Stimulated activated effector memory CD8-positive, alpha-beta T cell treated with anti-CD3 and anti-CD28 coated beads, Interleukin-12 subunit alpha, Interleukin-12 subunit beta, amount 100 ng/mL, for 72 hours (primary cell): Measurements from ENCODE around the gene ALG1L2.
A peak's percentile ranks its signal among the peaks of the same experiment; 100 is the strongest.
"Not testable (repeated sequence)": the region's sequence is repeated elsewhere in the genome, so short reads cannot be mapped to it uniquely, and the experiment has no call there.

Experiments
- ATAC-seq: fragments of 150-1000 bp; cut with Tn5 transposase; 2 replicates; pipeline ENCODE4 v1.10.0; 2021
- DNase-seq, 2 donors: peaks; one replicate each; pipeline ENCODE4 v3.0.0; 2021 to 2022; ENCODE audit warnings: low spot score in 2 of 2
- H3K27ac Mint-ChIP-seq: one replicate; pipeline ENCODE4 v1.8.0; 2022; ENCODE audit warnings: mild to moderate bottlenecking, mixed read lengths
- H3K36me3 Mint-ChIP-seq: one replicate; pipeline ENCODE4 v1.8.0; 2022; ENCODE audit warnings: mild to moderate bottlenecking, mixed read lengths
- H3K4me1 Mint-ChIP-seq: one replicate; pipeline ENCODE4 v1.8.0; 2022; ENCODE audit warnings: mixed read lengths
- H3K4me3 Mint-ChIP-seq: one replicate; pipeline ENCODE4 v1.8.0; 2022; ENCODE audit warnings: mild to moderate bottlenecking, mixed read lengths
- H3K9me3 Mint-ChIP-seq: one replicate; pipeline ENCODE4 v1.8.0; 2022; ENCODE audit warnings: mixed read lengths

Gene ALG1L2

DNA sequence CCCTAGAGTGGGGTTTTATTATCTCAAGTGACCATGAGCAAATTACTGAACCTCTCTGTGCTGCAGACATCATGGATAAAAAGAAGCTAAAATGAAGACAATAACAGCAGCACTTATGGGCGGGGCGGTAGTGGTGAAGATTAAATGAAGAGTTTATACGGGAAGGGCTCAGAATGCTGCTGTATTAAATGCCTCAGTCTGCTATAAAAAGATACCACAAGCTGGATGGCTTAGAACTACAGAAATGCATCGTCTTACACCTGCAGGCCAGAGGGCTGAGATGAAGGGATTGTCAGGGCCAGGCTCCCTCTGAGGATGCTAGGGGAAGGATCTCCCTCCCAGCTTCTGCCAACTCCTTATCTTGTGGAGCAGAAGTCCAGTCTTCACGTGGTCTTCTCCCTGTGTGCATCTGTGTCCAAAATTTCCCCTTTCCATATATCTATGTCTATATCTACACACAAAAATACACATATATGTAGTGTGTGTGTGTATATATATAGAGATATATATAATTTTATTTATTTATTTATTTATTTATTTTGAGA is 2.9 kb downstream of the ALG1L2 start:
- H3K9me3 Mint-ChIP-seq, result no peaks in the 10 kb centered on the region
- no peak overlapping the region for H3K27ac Mint-ChIP-seq
- no peak overlapping the region for H3K4me3 Mint-ChIP-seq
- ATAC-seq (no peak), DNase-seq (no peak)
- H3K36me3 Mint-ChIP-seq, result no peaks in the 10 kb centered on the region
- peaks cover 7% of the 10 kb centered on the region for H3K4me1 Mint-ChIP-seq

DNA sequence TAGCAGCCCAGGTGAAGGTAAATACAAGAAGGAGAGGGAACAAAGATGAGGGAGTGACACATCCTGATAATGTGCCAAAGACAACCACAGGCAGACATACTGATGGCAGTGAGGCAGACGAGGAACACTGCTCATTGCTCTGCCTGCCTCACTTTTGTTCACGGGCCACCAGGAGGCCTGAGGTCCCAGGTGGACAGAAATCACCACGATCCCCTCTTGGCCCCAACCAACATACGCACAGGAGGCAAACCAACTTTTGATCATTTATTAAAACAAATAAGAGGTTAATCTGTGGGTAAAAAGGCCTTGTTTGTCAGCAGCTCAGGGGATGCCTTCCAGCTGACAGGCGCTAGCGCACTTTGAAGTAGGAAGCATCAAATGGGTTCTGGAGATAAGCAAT is 4.2 kb downstream of the ALG1L2 start:
- ATAC-seq, result no peak
- no peaks in the 10 kb centered on the region for H3K36me3 Mint-ChIP-seq
- DNase-seq, result no peak
- H3K27ac Mint-ChIP-seq, result no peak overlapping the region
- H3K9me3 Mint-ChIP-seq, result no peaks in the 10 kb centered on the region
- peaks cover 7% of the 10 kb centered on the region for H3K4me1 Mint-ChIP-seq
- H3K4me3 Mint-ChIP-seq, result no peak overlapping the region

DNA sequence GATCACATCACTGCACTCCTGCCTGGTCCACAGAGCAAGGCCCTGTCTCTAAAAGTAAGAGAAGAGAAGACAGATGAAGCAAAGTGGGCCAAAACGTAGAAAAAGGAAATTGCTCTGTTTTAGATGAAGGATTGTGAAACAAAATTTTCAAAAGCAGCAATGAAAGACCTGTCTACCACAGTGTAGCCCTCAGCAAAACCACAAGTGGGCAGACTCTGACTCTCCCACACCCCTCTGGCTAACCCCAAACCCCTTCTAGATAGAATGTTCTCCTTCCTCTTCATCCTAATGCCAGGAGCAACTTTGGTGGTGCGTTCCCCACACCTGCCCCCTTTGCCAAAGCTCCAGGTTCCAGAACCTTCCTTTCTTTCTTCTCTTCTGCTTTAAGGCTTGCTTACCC is 5.0 kb downstream of the ALG1L2 start:
- H3K27ac Mint-ChIP-seq, H3K36me3 Mint-ChIP-seq, H3K4me1 Mint-ChIP-seq: not testable (repeated sequence)

DNA sequence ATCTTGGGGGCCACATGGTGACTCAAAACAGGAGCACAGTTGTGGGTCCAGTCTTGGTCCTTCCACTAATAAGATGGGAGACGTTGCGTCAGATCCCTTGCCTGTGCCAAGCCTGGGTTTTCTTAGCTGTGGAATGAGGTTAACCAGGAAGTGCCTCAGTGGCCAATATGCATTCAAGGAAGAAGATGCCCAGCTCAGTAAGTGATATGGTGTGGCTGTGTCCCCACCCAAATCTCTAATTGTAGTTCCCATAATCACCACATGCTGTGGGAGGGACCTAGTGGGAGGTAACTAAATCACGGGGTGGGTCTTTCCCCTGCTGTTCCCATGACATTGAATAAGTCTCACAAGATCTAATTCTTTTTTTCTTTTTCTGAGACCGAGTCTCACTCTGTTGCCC is 6.4 kb downstream of the ALG1L2 start:
- Mint-ChIP-seq H3K27ac (no peak overlapping the region), H3K4me3 (no peak overlapping the region), H3K4me1 (peaks cover 7% of the 10 kb centered on the region), H3K36me3 (no peaks in the 10 kb centered on the region), H3K9me3 (no peaks in the 10 kb centered on the region)
- DNase-seq, result no peak
- no peak for ATAC-seq

More for the DNA sequence above, 5.0 kb downstream of the ALG1L2 start:
- H3K9me3 Mint-ChIP-seq, H3K4me3 Mint-ChIP-seq, ATAC-seq, DNase-seq: not testable (repeated sequence)

DNA sequence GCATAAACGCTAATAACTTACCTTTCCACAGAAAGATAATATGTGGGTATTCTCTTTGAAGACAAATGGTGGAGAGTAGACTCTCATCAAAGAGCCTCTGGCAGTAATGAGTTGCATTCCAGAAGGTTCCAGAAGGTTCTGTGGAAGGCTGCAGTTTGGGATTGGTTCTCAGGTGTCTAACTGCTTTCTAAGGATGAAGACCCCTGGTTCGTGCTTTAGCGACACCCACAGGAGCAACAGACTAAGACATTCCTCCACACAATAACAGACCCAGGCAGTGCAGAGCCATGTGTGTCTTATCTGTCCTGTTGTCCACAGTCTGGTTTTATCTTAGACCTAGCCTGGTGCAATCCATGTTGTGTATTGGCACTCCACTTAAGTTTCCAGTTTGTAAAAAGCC is 9.1 kb downstream of the ALG1L2 start:
- not testable (repeated sequence) for H3K9me3 Mint-ChIP-seq, DNase-seq, H3K27ac Mint-ChIP-seq, ATAC-seq, H3K36me3 Mint-ChIP-seq, H3K4me3 Mint-ChIP-seq
- peaks cover 30% of the 10 kb centered on the region for H3K4me1 Mint-ChIP-seq

DNA sequence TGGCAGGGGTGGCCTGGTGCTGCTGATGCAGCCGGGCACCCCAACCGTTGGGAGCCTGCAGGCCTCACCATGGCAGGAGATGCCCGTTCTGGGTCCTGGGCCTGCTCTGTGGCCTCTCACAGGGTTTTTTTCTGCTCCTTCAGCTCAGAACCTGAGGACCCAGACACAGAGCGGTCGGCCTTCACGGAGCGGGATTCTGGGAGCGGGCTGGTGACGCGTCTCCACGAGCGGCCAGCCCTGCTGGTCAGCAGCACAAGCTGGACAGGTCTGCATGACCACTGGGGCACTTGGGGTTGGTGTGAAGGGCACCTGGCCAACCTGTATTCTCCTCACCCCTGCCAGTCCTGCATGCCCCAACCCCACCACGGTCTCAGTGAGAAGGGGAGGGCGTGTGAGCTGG is 10.3 kb downstream of the ALG1L2 start:
- H3K4me1 Mint-ChIP-seq, result peaks cover 32% of the 10 kb centered on the region
- no peaks in the 10 kb centered on the region for H3K36me3 Mint-ChIP-seq
- DNase-seq (no peak), ATAC-seq (no peak)
- H3K9me3 Mint-ChIP-seq, result no peaks in the 10 kb centered on the region
- no peak overlapping the region for H3K27ac Mint-ChIP-seq
- no peak overlapping the region for H3K4me3 Mint-ChIP-seq

DNA sequence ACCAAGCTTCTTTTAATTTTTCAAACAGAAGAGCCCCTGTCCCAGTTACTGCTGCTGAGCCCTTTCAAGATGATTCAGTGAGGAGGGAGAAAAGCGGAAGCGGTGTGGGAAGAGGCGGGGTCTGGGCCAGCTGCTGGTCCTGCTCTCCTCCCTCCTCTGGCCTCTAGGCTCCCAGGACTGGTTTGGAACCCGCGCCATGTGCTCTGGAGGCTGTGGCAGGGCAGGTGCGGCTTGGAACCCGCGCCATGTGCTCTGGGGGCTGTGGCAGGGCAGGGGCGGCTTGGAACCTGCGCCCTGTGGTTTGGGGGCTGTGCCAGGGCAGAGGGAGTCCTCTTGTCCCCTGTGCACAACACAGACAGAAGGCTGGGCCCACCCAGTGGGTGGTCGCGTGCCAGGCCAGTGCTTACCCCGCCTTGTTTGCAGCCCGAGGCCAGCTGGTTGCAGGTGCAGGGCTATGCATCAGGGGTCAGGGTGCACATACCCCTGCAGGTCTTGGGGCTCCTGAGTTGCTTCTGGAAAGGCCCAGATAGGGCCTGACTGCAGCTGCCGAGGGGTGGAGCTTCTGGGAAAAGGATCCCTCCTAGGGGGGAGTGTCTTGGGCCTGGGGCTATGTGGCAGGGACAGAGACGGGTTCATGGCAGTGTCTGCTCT is 12.2 kb downstream of the ALG1L2 start:
- Mint-ChIP-seq H3K9me3 (no peaks in the 10 kb centered on the region), H3K36me3 (no peaks in the 10 kb centered on the region), H3K4me1 (peaks cover 43% of the 10 kb centered on the region), H3K27ac (peak overlapping the region; percentile 74), H3K4me3 (peak overlapping the region; percentile 63)
- DNase-seq, result peak in 1 of 2 donors; percentile 58
- no peak for ATAC-seq

DNA sequence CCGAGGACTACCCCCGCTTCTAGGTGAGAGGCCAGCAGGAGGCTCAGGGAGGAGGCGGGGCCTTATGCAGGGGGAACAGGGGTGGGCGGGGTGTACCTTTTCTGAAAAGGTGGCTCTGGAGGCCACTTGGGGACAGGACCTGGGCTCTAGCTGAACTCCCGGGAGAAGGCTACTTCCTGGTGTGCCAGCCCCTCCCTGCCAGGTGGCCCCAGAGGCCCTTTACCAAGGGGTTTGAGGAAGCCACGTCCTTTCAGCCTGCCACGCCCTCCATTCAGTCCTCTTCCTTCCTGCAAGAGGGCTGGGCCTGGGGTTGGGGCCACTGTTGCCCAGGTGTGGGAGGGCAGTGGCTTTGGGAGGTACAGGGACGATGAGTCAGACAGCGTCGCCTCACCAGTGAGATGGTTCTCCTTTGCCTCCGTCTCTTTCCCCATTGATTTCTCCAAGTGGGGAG is 12.9 kb downstream of the ALG1L2 start:
- Mint-ChIP-seq H3K27ac (peak overlapping the region; percentile 74), H3K4me1 (peaks cover 43% of the 10 kb centered on the region), H3K4me3 (peak overlapping the region; percentile 63)
- not testable (repeated sequence) for H3K9me3 Mint-ChIP-seq, DNase-seq, ATAC-seq, H3K36me3 Mint-ChIP-seq

DNA sequence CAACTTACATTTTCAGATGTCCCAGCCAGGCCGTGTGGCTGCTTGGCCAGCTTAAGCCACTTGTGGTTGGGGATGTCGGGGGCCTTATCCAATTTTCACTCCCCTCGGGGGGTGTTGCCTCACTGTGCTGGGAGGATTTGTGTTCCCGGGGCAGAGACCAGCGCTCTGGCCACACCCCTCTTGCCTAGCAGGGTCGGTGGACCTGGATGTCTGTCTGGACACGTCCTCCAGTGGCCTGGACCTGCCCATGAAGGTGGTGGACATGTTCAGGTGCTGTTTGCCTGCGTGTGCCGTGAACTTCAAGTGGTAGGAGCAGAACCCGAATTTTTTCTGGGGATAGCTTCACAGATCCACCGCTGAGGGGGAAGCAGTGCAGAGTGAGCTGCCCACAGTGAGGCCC is 14.2 kb downstream of the ALG1L2 start:
- not testable (repeated sequence) for ATAC-seq, H3K27ac Mint-ChIP-seq, DNase-seq, H3K9me3 Mint-ChIP-seq, H3K36me3 Mint-ChIP-seq
- Mint-ChIP-seq H3K4me3 (peak overlapping the region; percentile 48), H3K4me1 (peaks cover 43% of the 10 kb centered on the region)

DNA sequence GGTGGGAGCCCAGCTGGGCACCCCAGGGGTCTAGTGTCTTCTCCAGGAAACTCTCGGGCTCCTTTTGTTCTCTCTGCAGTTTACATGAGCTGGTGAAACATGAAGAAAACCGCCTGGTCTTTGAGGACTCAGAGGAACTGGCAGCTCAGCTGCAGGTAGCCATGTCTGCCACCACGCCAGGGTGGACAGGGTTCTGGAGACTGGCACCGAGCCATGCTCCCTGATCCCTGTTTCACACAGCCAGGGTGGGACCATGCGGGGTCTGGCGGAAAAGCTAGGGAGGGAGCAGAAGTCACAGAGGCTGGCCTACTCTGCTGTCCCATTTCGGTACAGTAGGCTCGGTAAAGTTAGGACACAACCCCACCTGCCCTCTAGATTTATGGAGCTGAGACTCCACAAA is 15.5 kb downstream of the ALG1L2 start:
- not testable (repeated sequence) for H3K27ac Mint-ChIP-seq, H3K36me3 Mint-ChIP-seq, DNase-seq, H3K9me3 Mint-ChIP-seq, ATAC-seq, H3K4me3 Mint-ChIP-seq
- peaks cover 43% of the 10 kb centered on the region for H3K4me1 Mint-ChIP-seq

DNA sequence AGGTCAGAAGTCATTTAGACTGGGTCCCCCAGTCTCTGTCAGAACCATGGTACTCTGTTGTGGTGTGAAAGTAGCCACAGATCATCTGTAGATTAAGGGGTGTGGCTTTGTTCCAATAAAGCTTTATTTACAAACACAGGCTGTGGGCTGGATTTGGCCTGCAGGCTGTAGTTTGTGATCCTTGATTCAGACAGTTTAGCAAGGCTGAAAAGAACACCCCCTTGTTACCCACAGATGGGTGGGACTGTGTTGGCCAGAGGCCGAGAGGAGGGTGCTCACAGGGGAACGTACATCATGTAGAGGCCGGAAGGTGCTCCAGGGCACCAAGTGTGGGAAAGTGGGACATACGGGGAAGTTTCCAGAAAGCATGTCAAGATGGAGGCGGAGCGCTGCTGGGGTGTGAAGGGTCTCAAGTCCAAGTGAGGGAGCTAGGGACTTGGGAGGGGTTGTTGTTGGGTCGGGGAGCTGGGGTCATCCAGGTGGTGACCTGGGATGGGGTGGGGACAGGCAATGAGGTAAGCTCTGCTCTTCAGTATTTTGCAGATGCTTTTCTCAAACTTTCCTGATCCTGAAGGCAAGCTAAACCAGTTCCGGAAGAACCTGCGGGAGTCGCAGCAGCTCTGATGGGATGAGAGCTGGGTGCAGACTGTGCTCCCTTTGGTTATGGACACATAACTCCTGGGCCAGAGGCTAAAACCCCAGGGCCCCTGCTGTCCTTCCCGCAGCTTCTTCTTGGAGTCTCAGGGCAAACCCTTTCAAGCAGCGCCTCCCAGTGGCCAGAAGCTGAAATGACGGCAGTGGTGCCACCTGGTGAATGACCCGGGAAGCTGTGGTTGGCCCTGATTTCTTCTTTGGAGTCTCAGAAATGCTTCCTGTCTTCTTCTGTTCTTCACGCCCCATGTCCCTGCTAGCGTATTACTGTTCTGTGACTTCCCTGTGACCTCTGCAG is 16.3 kb downstream of the ALG1L2 start:
- H3K27ac Mint-ChIP-seq, result peak overlapping the region; percentile 48
- H3K9me3 Mint-ChIP-seq, H3K4me3 Mint-ChIP-seq, H3K36me3 Mint-ChIP-seq, ATAC-seq: not testable (repeated sequence)
- peaks cover 43% of the 10 kb centered on the region for H3K4me1 Mint-ChIP-seq
- DNase-seq, result peak; percentile 46 to 70

DNA sequence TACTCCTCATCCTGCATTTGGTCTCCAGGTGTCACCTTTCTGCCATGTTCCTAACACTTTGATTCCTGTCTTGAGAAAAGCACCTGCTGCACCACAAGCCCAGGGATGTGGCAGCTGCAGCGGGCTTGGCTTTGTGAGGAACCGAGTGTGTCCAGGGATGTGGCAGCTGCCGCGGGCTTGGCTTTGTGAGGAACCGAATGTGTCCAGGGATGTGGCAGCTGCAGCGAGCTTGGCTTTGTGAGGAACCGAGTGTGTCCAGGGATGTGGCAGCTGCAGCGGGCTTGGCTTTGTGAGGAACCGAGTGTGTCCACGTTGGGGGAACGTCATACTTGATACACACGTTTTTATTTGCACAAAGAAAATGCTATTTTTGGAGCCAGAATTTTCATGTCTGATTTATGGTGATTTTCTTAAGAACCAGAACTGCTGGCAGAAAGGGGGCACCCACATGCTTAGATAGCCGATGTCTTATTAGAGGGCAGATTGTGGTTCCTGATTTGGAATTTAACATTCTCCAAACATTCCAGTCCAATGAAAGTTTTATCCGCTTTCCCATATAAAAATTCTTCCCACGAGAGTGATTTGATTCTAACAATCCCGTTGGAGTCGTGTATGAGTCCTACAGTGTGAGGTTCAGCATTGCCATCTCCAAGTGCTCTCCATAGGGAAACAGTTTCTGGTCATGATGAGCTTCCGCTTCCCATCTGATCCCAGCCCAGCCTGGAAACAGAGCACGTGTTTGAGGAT is 17.2 kb downstream of the ALG1L2 start:
- not testable (repeated sequence) for H3K36me3 Mint-ChIP-seq, H3K27ac Mint-ChIP-seq, DNase-seq, H3K4me3 Mint-ChIP-seq, H3K9me3 Mint-ChIP-seq, ATAC-seq
- H3K4me1 Mint-ChIP-seq, result peaks cover 38% of the 10 kb centered on the region

DNA sequence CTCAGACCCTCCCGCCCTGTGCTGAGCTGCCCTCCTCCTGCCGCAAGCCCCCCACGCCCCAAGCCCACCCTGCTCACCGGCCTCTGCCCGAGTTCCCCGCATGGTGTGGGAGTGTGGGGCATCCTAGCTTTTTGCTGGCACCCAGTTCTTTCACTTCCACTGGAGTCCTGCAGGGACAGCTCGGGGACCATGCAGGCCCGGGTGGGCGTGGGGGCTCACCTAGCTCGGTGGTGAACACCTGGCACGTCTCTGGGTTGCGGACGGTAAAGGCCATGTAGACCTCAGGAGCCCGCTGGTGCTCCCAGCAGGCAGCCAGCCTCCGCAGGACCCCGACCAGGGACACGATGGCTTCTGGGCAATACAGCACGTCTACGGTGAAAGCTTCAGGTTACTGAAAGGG is 20.9 kb downstream of the ALG1L2 start:
- DNase-seq, H3K36me3 Mint-ChIP-seq, H3K9me3 Mint-ChIP-seq, H3K27ac Mint-ChIP-seq, H3K4me3 Mint-ChIP-seq, ATAC-seq: not testable (repeated sequence)
- peaks cover 14% of the 10 kb centered on the region for H3K4me1 Mint-ChIP-seq

DNA sequence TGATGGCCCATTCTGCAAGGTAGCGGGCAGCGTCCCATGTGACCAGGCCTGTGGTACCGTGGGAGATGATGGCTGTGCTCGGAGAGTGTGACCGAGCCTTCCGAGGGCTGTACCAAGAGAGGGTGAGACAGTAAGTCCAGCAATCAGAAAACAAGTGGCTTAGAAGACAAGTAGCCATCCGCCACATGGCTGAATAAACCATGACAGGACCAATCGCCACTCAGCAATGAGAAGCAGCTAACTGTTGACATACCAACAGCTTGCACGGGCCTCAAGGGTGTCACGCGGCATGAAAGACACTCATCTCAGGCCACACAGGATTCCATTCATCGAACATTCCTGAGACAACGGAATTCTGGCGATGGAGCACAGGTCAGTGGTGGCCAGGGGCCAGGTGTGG is 22.6 kb downstream of the ALG1L2 start:
- not testable (repeated sequence) for H3K9me3 Mint-ChIP-seq, H3K4me1 Mint-ChIP-seq, H3K36me3 Mint-ChIP-seq, DNase-seq, H3K27ac Mint-ChIP-seq, H3K4me3 Mint-ChIP-seq, ATAC-seq
